NT2/D1 (cell line): ENCODE results near the gene SLFN12L.
A peak's percentile ranks its signal among the peaks of the same experiment; 100 is the strongest.

Experiments
- DNase-seq: peaks from one replicate; pipeline ENCODE4 v3.0.0-alpha.2; 2011; ENCODE audit warnings: low read depth, low spot score
- H3K27me3 ChIP-seq: 2 replicates; pipeline ENCODE4 v1.6.0; 2011; ENCODE audit warnings: mild to moderate bottlenecking; ENCODE audit not compliant: insufficient read length, insufficient read depth
- H3K36me3 ChIP-seq: 2 replicates; pipeline ENCODE4 v1.6.1; 2011; ENCODE audit warnings: mild to moderate bottlenecking, low read length, mixed read lengths; ENCODE audit not compliant: insufficient read depth, insufficient read length
- H3K4me1 ChIP-seq: 2 replicates; pipeline ENCODE4 v1.5.1; 2011; ENCODE audit not compliant: insufficient read depth, insufficient read length
- H3K4me3 ChIP-seq: 2 replicates; pipeline ENCODE4 v1.5.1; 2011; ENCODE audit warnings: low read depth; ENCODE audit not compliant: insufficient read length
- H3K9ac ChIP-seq: 2 replicates; pipeline ENCODE4 v1.6.0; 2011; ENCODE audit warnings: low read depth; ENCODE audit not compliant: insufficient read length
- H3K9me3 ChIP-seq: 2 replicates; pipeline ENCODE4 v1.5.1; 2011; ENCODE audit warnings: mild to moderate bottlenecking, low read length; ENCODE audit not compliant: insufficient read depth
- SUZ12 ChIP-seq: IDR thresholded peaks from 2 replicates; pipeline ENCODE4 v1.6.1; 2011; ENCODE audit not compliant: insufficient read length, insufficient read depth; ENCODE audit errors: extremely low read depth
- YY1 ChIP-seq: IDR thresholded peaks from 2 replicates; pipeline ENCODE4 v1.6.1; 2011; ENCODE audit not compliant: insufficient read length, insufficient read depth
- ZNF274 ChIP-seq: IDR thresholded peaks from 2 replicates; pipeline ENCODE4 v1.6.1; 2011; ENCODE audit warnings: mild to moderate bottlenecking, low read depth, low read length

The SLFN12L gene

DNA sequence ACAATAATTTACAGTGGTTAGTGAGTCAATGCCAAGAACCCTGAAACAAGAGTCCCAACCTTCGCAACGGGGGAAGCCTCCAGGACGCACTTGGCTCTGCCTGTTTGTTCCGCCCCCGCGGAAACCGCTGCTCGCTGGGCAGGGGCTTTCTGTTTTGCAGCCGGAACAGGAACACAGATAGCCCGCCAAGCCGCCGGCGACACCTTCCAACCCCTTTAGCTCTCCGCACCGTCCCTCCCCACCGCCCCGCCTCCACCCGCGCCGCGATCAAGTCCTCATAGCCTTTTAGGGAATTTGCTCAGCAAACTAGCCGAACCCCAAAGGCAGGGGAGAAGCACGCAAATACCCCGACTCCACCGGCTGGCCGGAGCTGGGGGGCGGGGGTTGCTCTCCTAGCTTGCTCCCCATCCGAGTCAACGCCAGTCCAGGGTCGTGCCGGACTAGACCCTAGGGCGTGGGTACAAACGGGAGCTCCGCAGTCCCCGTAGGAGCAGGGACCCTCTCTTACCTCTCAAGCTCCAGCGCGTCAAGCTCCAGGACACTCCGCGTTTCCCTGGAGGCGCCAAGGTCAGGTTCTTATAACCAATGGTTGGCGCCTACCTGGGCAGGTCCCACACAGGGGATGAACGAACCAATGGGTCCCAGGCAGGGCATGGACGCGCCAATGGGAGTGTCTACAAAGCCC, 89.1 kb downstream of the SLFN12L start, which contains the start of gene SLFN13:
Gene SLFN13, minus strand, starts transcription at position 553 of the 685 bp plus-strand sequence. CDS start 3,086 bp downstream, outside the sequence.
- Histone ChIP-seq H3K9me3 (no peaks in the 10 kb centered on the region), H3K4me3 (peak within 1 kb of the TSS; percentile 64), H3K9ac (peak within 1 kb of the TSS; percentile 78), H3K36me3 (peaks cover 15% of the 10 kb centered on the region), H3K27me3 (peaks cover 20% of the 10 kb centered on the region), H3K4me1 (no peaks in the 10 kb centered on the region)
- TF ChIP-seq SUZ12 (no peak), ZNF274 (no peak), YY1 (no peak)
- peak; percentile 58 for DNase-seq

DNA sequence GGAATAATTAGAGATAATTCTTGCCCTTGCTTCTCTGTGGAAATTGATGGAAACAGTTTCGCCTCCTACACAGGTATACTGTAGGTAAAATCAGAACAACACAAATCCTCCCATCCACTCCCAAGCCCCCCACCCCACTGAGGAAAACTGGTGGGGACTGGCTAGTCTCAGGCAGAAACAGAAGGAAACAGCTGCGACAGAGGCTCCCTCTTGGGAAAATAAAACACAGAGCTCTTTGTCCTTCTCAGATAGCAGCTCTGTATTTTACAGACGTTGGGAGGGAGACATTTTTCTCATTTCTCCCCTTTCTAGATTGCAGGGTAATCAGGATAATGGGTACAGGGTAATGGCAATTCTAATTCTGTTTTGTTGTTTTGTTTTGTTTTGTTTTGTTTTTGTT, 90.0 kb downstream of the SLFN12L start:
- no peaks in the 10 kb centered on the region for H3K4me1 ChIP-seq
- DNase-seq = no peak
- no peaks in the 10 kb centered on the region for H3K9me3 ChIP-seq
- peaks cover 17% of the 10 kb centered on the region for H3K36me3 ChIP-seq
- TF ChIP-seq YY1 = no peak
- TF ChIP-seq SUZ12 = no peak
- TF ChIP-seq ZNF274 = no peak
- no peak overlapping the region for H3K9ac ChIP-seq
- H3K27me3 ChIP-seq = peaks cover 20% of the 10 kb centered on the region
- H3K4me3 ChIP-seq = peak overlapping the region; percentile 21

GRCh38 chr17:35438433-35438832, 99.0 kb downstream of the SLFN12L start:
- no peak overlapping the region for H3K9ac ChIP-seq
- DNase-seq = no peak

GRCh38 chr17:35433075-35433894, 104.2 kb downstream of the SLFN12L start:
- Histone ChIP-seq H3K9ac (no peak overlapping the region), H3K36me3 (no peaks in the 10 kb centered on the region), H3K4me3 (no peak overlapping the region), H3K27me3 (no peaks in the 10 kb centered on the region), H3K4me1 (no peaks in the 10 kb centered on the region), H3K9me3 (peaks cover 44% of the 10 kb centered on the region; the same call in 1 of the 2 replicates)
- TF ChIP-seq SUZ12 (no peak), YY1 (no peak), ZNF274 (no peak)
- DNase-seq = peak; percentile 80

More at GRCh38 chr17:35438433-35438832, 99.0 kb downstream of the SLFN12L start:
- Histone ChIP-seq H3K36me3 (peaks cover 3% of the 10 kb centered on the region), H3K4me1 (no peaks in the 10 kb centered on the region), H3K27me3 (no peaks in the 10 kb centered on the region), H3K4me3 (no peak overlapping the region), H3K9me3 (peaks cover 19% of the 10 kb centered on the region; the same call in 1 of the 2 replicates)
- TF ChIP-seq ZNF274 (no peak), YY1 (no peak), SUZ12 (no peak)

- Histone ChIP-seq H3K9ac (no peak within 1 kb of the TSS), H3K27me3 (no peaks in the 10 kb centered on the region), H3K9me3 (peaks cover 44% of the 10 kb centered on the region; the same call in 1 of the 2 replicates), H3K4me3 (no peak within 1 kb of the TSS), H3K36me3 (no peaks in the 10 kb centered on the region), H3K4me1 (no peaks in the 10 kb centered on the region)
- no peak for TF ChIP-seq SUZ12
- no peak for TF ChIP-seq ZNF274
- TF ChIP-seq YY1 = no peak
- no peak for DNase-seq
These were observed 105.1 kb downstream of the SLFN12L start, which contains the start of gene SLFN12 for GRCh38 chr17:35432176-35433074. Gene SLFN12, minus strand, starts transcription at chr17:35432500. Its CDS starts 9,472 bp downstream, at chr17:35423028.

DNA sequence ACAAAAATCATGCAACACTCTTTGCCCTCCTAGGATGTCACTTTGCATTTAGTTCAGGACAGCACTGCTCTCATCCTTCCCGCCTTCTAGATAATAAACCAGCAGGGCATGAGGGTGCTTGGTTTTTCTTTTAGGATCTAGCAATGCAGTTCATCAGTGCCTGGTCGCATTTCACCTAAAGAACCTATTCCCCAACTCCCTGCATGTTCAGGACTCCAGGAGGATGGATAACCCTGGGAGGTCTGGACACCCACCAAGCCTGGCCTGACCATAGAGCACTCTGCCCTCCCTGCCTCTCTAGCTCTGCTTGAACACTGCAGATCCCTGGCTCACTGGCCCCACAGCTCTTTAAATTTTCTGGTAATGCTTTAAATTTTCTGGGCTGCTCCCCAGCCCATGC, 107.8 kb downstream of the SLFN12L start:
- DNase-seq = no peak
- H3K36me3 ChIP-seq = no peaks in the 10 kb centered on the region
- TF ChIP-seq YY1 = no peak
- no peak for TF ChIP-seq SUZ12
- TF ChIP-seq ZNF274 = no peak
- H3K4me1 ChIP-seq = no peaks in the 10 kb centered on the region
- H3K9me3 ChIP-seq = peaks cover 34% of the 10 kb centered on the region; the same call in 1 of the 2 replicates
- no peaks in the 10 kb centered on the region for H3K27me3 ChIP-seq
- no peak overlapping the region for H3K9ac ChIP-seq
- H3K4me3 ChIP-seq = no peak overlapping the region

- Histone ChIP-seq H3K27me3 (no peaks in the 10 kb centered on the region), H3K4me1 (no peaks in the 10 kb centered on the region), H3K4me3 (no peak overlapping the region), H3K36me3 (no peaks in the 10 kb centered on the region), H3K9ac (no peak overlapping the region), H3K9me3 (peaks cover 22% of the 10 kb centered on the region; the same call in 1 of the 2 replicates)
- DNase-seq = no peak
- TF ChIP-seq SUZ12 = no peak
- no peak for TF ChIP-seq ZNF274
- no peak for TF ChIP-seq YY1
These were observed 109.2 kb downstream of the SLFN12L start for GRCh38 chr17:35428229-35428628.
